GM21737 (cell line): ENCODE results near the gene TNKS2.
"Not testable (repeated sequence)": the region's sequence is repeated elsewhere in the genome, so short reads cannot be mapped to it uniquely, and the experiment has no call there.

ENCODE experiments used
- ATAC-seq: cut with Tn5 transposase; IDR thresholded peaks from one replicate; pipeline ENCODE4 v1.9.1; 2021; ENCODE audit warnings: mild to moderate bottlenecking, moderate library complexity; ENCODE audit not compliant: unreplicated experiment

The TNKS2 gene

GRCh38 chr10:91864744-91865143 is 66.5 kb downstream of the TNKS2 start:
- ATAC-seq = no peak

- ATAC-seq = no peak
Measured at GRCh38 chr10:91865562-91866081, 67.4 kb downstream of the TNKS2 start.

DNA sequence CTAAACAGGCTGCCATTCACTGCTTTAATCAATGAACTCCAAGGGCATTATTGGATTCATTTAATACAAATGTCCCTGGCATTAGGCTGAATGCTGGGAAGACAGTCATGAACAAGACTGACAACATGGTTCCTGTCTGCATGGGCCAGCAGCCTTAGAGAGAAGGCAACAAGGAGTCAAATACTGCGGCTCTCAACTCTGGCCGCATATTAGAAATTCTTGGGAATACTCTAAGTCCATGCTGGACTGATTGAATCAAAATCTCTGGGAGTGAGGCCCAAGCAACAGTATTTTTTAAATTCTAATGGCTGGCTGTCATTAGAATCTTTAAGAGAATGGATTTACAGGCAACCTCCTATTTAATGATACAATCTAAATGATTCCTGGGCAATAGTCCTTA is 76.9 kb downstream of the TNKS2 start:
- ATAC-seq = no peak

GRCh38 chr10:91875779-91876178 is 77.6 kb downstream of the TNKS2 start:
- no peak for ATAC-seq

DNA sequence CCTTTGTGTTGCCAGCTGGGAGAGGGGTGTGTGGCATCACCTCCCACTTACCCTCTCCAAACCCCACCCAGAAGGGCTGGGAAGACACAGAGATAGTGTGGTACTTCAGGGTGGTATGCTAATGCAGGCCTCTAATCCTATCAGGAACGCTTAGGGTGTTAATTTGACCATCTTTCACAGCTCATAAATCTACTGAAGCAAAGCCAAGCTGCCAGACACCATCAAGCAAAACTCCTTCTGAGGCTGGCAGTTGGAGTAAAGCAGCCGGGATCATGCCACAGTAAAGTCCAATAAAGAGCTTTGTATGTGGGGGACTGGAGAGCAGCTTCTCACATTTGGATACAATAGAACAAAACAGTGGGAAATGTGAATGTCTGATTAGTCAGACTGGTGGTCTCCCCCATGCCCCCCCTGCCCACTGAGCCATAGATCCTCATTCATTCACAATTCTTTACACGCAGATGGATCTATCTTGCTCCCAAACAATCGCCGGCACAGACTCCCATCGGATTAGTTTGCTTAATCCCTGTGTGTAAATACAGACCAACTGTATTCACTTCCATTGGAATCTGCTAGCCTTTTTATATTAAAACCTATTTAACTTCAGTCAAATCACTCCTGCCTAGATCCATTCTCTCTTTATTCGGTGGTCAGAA is 81.4 kb downstream of the TNKS2 start:
- ATAC-seq = no peak

DNA sequence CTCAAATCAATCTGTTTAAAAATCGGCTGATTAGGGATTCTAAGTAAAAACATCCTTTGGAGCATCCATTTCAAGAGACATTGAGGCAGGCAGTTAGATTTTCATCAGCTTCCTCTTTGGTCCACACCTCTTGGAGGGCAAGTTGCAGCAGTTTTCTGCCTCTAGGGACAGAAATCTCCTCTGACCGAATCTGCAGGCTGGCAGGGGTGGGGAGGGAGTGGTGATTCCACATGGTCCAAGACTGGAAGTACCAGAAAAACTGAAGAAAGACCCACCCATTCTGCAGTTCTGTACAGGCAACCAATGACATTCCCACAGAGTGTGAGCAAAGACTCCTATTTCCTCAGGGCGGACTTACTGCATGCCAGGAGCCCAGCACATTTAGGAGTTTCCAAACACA is 82.1 kb downstream of the TNKS2 start:
- no peak for ATAC-seq

DNA sequence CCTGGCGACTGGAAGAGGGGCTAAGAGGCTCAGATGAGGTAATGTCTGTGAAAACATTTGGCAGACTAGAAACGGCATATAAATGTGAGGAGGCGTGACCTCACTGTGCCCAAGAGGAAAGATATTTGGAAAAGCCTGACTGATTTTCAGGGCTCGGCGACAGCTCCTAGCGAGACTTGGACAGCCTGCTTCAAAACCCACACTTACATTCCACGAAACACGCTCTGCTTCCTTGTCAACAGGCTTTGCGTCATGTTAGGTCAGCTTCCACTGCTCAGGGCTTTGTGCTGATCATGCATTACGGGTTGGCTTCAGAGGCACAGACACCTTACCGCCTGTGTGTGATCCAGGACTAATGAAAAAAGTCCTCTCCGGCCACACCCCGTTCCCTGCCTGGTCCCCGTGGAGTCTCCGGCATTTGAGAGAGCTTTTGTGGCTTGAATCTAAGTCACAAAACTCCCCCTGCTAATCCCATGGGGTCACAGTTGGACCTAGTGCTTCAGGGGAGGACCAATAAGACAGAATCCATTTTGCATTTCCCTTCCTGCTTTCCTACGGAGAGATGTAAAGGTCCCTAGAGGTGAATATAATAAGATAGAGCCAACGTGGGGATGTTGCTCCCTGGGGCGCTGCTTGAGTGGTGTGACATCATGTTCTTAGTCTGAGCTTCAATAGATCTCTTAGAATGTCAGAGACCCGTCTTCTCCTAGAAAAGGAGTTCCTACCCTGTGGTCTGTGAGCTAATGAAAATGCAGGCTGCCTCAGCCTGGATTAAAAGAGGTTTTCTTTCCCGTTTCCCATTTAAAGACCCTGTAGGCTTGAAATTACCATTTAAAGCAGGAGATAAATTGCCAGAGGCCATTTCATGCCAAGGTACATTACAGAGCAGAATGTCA is 85.6 kb downstream of the TNKS2 start:
- no peak for ATAC-seq

DNA sequence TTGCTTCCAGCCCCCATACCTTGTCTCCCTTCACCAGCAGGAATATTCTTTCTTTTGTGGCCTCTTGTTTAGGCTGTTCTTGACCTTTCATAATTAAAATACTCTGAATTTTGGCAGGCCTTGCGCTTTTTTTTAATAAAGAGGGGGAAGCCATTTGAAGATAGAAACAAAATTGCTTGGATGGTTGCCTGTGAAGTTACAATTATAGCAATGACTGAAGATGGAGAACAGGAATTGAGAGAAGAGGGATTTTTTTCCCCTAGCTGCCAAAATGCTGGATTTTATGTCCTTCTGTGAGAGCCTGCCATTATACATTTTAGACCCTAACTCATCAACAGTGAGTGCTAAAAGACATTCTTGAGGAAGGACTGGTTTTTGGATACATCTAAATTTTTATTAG is 86.3 kb downstream of the TNKS2 start:
- no peak for ATAC-seq

DNA sequence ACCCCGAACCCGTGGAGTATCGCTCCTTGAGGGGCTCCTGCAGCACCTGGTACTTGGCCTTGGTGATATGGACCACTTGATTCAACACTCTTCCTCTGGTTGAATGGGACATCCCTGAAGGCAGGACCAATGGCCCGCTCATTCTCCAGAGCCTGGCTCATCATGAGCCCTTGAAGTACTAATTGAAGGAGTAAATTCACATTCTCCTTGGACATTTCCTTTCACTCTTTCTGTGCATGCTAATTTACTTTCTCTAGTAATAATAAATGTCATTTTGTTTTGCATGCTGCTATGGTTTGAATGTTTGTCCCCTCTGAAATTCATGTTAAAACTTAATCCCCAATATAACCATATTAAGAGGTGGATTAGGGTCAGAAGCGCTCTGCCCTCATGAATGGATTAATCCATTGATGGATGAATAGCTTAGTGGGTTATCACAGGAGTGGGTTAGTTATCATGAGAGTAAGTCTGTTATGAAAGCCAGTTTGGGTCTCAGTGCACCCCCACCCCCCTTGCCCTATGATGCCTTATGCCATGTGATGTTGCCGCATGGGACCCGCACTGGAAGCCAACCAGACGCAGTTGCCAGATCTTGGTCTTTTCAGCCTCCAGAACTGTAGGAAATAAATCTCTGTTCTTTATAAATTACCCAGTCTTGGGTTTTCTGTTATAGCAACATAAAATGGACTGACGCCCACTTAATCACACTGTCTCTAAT is 87.3 kb downstream of the TNKS2 start:
- ATAC-seq = no peak

GRCh38 chr10:91886954-91887271 is 88.7 kb downstream of the TNKS2 start:
- ATAC-seq = no peak

DNA sequence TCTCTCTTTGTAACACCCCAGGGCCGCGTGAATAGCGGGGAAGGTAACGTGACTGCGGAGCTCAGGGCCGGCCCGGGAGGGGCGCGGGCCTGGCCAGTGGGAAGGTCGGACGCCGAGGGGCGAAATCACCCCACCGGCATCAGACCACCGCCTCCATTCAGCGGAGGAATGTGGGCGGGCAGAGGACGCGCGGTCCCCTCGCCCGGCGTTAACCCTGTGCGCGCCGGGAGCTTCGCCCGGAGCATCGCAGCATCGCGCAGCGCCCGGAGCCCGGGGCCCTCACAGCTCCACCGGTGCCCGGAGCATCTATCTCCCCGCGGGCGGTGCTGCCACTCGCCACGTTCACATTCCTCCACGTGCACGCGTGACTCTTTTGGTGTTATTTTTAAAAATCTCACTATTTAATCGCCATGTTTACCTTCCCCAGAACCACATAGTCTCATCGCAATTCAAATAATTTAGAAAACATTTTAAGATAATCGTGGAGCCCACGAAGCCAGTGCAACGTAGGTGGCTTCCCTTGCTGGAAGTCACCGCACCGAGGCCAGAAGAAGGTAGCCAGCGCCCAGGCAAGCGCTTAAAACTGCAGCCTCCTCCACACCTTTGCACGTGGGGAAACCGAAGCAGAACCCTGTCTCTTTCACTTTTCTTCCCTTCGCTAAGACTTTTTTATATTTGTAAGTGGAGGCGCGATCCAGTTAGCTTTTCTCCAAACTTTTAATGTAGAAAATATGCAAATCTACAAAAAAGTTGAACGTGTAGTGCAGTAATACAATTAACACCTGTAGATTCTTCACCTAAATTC is 89.2 kb downstream of the TNKS2 start:
- ATAC-seq = no peak

DNA sequence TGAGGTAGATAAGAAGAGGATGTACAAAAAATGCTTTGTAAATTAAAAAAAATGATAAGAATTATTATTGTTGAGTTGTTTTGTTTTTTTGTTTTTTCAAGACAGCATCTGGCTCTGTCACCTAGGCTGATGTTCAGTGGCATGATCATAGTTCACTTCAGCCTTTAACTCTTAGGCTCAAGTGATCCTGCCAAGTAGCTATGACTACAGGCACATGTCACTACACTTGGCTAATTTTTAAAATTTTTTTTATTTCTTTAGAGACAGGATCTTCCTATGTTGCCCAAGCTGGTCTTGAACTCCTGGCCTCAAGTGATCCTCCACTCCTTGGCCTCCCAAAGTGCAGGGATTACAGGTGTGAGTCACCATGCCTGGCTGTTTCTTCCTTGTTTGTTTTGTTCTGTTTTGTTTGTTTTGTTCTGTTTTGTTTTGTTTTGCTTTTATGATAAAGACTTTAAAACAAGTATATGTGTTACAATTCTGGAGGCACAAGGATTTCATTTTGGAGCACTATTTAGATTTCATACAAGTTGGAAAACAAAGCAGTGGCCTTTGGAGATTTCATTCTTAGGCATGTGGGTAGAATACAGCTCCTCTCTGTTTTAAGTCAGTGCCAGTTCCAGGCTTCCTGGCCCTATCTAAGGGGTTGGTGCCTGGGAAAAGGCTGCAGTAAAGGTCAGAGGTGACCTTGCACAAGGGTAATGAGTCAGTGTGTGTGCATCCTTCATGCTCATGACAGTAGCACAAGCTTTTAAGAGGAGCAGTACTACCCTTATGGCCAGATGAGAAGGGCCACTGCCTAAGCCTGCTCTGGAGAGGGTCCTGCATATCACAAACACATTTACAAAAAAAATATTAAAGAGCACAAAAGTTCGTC is 93.1 kb downstream of the TNKS2 start:
- ATAC-seq = no peak

GRCh38 chr10:91893051-91893450 is 94.8 kb downstream of the TNKS2 start:
- no peak for ATAC-seq

DNA sequence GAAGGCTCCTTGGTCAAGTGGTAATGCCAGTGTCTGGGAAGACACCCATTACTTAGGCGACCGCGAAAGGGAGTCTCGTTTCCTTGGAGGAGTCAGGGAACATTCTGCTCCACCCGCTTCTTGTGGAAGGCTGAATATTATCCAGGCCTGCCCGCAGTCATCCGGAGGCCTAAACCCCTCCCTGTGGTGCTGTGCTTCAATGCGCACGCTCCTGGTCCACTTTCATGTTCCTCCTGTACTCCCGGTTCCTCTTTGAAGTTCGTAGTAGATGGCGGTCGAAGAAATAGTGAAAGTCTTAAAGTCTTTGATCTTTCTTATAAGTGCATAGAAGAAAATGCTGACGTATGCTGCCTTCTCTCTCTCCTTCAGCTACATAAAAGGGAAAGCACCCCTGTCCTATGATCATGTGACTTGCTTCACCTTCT is 96.0 kb downstream of the TNKS2 start:
- not testable (repeated sequence) for ATAC-seq

DNA sequence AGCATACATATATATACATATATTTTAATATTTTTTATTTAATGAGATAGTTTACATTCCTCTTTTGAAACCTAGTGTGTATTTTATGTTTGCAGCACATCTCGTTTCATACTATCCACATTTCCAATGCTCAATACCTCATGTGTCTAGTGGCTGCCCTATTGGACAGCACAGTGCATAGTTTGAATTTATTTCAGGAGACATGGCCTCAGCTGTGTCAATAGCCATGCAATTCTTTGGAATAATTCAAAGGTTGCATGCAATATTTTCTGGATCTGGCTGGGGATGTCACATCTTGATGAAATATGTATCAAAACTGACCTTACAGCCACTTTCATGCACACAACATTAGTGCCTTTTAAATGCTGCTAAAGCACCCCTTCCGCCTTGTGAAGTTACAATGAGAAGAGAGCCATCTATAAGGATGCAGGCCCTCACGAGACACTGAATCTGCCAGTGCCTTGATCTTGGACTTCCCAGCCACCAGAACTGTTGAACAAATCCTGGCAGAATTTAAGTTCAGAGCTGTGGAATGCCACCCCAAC is 98.1 kb downstream of the TNKS2 start:
- no peak for ATAC-seq

- ATAC-seq = no peak
Measured at GRCh38 chr10:91897421-91897820, 99.2 kb downstream of the TNKS2 start.

- no peak for ATAC-seq
Measured at GRCh38 chr10:91901784-91902677, 103.8 kb downstream of the TNKS2 start.

- ATAC-seq = no peak
Measured at GRCh38 chr10:91907033-91907594, 108.9 kb downstream of the TNKS2 start.
